Vagina (tissue), 2 donors: ENCODE results near the gene ICOSLG.
"Not testable (repeated sequence)": the region's sequence is repeated elsewhere in the genome, so short reads cannot be mapped to it uniquely, and the experiment has no call there.

Experiments used
- CTCF ChIP-seq, 3 experiments: fragments of 450-650 bp in 2 of 3; fragments of 200-600 bp in 1 of 3; sonication (generic) in 1 of 3; IDR thresholded peaks; one replicate each; pipeline ENCODE4 v1.5.1; 2017 to 2019; ENCODE audit warnings: antibody characterized with exemption in 3 of 3, mild to moderate bottlenecking in 2 of 3, moderate library complexity in 2 of 3
- POLR2A ChIP-seq, 2 donors: fragments of 450-650 bp; IDR thresholded peaks; one replicate each; pipeline ENCODE4 v1.6.1; 2017; ENCODE audit warnings: antibody characterized with exemption in 2 of 2, mild to moderate bottlenecking in 2 of 2, moderate library complexity in 2 of 2
- POLR2AphosphoS5 ChIP-seq, 2 donors: sonication (generic); formaldehyde crosslinking; IDR thresholded peaks; one replicate each; pipeline ENCODE4 v1.9.0; 2017; ENCODE audit warnings: antibody characterized with exemption in 2 of 2, mild to moderate bottlenecking in 2 of 2, low read depth in 1 of 2; ENCODE audit not compliant: insufficient read depth in 1 of 2

GRCh38 chr21:44196212-44197155 lies 44.3 kb downstream of the ICOSLG start:
- TF ChIP-seq POLR2A (IDR thresholded peaks at IDR 0.05); CTCF (IDR thresholded peaks at IDR 0.05); POLR2AphosphoS5 (IDR thresholded peaks at IDR 0.05; ENCODE audit: insufficient read depth in 1 of 2, low read depth in 1 of 2): not testable (repeated sequence)
